TTC549 (cell line): ENCODE results near the gene SLCO4A1.
"Not testable (repeated sequence)": the region's sequence is repeated elsewhere in the genome, so short reads cannot be mapped to it uniquely, and the experiment has no call there.

ENCODE experiments used
- FAIRE-seq: peaks from 2 replicates; lab custom pipeline; 2012; peaks lifted over from hg19 to GRCh38; lab: Jason Lieb, UNC

The SLCO4A1 gene

DNA sequence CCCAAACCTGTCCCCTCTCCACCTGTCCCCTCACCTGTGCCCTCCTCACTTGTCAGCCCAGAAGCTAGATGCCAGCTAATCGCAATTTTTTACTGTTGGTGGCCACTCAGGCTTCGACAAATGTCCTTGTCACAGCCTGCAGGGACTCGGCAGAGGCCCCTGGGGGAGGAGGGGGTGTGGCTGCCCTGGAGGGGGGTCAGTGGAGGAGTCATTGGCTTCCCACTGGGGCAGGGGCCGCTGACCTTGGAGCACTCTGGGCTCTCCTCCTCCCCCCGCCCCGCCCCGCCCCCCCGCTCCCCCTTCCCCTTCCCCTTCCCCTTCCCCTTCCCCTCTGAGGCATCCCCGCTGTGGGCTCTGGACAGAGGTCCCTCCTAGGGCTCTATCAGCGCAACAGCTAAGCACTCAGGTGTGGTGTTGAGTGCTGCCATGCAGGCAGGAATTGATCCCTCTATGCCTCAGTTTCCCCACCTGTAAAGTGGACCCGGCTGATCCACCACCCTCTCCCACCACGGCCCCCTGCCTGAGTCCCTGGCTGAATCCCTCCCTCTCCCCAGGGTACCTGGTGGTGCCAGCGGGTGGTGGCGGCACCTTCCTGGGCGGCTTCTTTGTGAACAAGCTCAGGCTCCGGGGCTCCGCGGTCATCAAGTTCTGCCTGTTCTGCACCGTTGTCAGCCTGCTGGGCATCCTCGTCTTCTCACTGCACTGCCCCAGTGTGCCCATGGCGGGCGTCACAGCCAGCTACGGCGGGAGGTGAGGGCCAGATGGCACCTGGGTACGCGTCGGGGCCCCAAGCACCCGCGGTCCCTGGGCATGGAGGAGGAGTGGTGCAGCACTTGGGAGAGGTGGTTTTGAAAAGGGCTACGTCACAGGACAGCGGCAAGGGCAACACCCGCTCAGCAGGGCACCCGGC, 23.8 kb downstream of the SLCO4A1 start:
- FAIRE-seq, result no peak

- FAIRE-seq, result no peak
Observed at GRCh38 chr20:62666736-62667529, 24.6 kb downstream of the SLCO4A1 start.

DNA sequence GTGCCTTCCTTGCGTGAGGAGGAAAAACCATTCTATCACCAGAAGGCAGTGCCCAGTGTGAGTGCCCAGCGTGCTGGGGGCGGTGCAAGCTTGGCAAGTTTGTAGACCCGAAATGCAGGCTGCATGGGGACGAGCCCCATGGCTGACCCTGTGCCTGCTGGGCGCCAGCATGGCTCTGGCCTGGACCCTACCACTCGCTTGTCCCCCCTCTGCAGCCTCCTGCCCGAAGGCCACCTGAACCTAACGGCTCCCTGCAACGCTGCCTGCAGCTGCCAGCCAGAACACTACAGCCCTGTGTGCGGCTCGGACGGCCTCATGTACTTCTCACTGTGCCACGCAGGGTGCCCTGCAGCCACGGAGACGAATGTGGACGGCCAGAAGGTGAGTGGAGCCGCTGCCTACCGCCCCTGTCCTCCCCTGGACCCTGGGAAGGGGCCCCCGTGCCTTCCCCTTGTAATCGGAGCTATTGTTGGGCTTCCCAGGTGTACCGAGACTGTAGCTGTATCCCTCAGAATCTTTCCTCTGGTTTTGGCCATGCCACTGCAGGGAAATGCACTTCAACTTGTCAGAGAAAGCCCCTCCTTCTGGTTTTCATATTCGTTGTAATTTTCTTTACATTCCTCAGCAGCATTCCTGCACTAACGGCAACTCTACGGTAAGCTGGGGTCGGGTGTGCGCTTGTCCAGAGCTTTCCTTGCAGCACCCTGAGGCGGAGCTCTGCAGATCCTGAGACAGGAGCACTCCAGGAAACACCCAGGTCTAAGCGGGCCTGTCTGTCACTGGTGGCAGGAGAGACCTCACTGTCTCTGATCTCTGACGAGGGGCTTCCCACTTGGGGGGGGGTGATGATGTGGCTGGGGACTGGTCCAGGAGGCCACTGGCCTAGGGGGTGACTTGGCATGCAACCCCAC, 25.5 kb downstream of the SLCO4A1 start:
- no peak for FAIRE-seq

DNA sequence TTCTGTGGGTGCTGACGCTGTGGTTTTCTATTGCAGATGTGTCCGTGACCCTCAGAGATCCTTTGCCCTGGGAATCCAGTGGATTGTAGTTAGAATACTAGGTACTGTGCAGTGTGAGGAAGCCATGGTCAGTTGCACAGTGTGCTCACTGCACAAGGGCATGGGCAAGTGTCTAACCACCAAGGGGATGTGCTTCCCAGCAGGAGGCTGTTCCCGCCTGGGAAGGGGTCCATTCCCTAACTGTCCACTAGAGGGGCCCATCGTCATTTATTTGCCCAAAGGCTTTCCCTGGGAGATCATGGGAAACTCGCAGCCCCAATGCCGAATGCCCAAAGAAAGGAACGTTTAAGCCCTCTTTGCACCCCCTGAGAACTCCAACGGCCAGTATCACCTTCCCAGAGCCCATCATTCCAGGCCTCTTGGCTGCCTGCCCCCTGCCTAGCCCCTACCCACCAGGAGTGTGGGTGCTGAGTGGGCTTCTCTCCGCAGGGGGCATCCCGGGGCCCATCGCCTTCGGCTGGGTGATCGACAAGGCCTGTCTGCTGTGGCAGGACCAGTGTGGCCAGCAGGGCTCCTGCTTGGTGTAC, 26.2 kb downstream of the SLCO4A1 start:
- no peak for FAIRE-seq

GRCh38 chr20:62669249-62669648, 26.9 kb downstream of the SLCO4A1 start:
- FAIRE-seq, result no peak

DNA sequence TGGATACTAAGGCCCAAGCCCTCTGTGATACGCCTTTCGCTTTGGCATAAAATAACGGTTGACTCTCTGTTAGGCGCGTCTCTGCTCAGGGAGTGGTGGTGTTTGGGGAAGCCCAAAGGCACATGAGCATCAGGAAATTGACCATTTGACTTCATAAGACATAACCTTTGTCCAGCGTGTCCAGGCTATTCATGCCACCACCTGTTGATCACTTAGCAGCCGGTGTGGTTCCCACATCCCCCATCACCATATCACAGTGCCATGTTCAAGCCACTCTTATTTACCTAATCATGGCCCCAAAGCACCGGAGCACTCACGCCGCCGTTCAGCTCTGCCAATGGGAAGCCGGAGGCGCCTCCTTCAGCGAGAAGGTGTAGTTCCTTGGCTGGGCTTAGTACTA, 27.9 kb downstream of the SLCO4A1 start:
- FAIRE-seq, result no peak

GRCh38 chr20:62670998-62671397, 28.7 kb downstream of the SLCO4A1 start:
- no peak for FAIRE-seq

DNA sequence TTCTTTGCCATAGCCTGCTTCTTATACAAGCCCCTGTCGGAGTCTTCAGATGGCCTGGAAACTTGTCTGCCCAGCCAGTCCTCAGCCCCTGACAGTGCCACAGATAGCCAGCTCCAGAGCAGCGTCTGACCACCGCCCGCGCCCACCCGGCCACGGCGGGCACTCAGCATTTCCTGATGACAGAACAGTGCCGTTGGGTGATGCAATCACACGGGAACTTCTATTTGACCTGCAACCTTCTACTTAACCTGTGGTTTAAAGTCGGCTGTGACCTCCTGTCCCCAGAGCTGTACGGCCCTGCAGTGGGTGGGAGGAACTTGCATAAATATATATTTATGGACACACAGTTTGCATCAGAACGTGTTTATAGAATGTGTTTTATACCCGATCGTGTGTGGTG, 29.5 kb downstream of the SLCO4A1 start:
- FAIRE-seq, result no peak

GRCh38 chr20:62674370-62674769, 32.1 kb downstream of the SLCO4A1 start:
- no peak for FAIRE-seq

DNA sequence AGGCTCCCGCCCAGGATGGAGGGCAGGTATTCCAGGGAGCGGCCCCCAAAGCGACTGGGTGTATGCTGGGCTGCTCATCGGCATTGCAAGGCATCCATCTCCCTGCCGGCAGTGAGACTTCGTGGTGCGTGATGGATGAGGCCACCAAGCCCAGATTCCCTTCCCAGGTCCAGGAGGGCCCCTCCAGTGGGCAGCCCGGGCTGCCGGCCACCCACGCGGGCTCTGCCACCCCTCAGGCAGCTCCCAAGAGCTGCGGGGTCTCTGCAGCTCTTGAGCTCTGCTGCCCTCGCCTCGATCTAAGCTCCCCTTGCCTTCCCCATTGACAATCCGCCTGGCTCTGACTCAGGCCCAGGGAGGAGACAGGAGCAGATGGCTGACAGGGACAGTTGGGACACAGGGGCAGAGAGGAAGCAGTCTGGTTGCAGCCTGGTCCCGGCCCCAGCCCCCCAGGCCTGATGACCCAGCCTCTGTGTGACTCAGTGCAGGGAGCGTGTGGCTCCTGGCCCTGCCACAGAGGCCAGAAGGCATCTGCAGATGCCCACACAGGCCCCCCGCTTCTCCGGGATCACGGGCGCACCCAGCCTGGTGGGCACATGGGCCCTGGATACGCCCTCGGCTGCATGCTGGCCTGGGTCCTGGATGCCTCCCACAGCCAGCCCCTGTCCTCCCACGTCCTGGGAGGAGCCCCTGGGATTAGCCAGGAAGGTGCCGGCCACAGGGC, 33.0 kb downstream of the SLCO4A1 start:
- no peak for FAIRE-seq

DNA sequence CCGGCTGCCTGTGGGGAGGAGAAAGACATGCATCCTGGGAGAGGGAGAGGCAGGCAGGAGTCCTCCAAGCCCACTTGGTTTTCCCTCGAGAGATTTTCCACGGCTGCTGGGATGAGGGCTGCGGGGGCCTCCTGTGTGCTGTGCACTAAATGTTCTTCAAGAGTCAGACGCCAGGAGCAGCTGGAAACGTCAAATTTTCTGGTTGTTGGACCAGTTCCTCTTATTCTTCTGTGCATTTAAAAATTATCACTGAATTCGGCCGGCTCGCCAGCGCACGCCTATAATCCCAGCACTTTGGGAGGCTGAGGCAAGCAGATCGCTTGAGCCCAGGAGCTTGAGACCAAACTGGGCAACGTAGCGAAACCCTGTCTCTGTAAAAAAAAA, 33.6 kb downstream of the SLCO4A1 start:
- FAIRE-seq, result no peak

- no peak for FAIRE-seq
Observed at GRCh38 chr20:62676976-62677375, 34.7 kb downstream of the SLCO4A1 start.

DNA sequence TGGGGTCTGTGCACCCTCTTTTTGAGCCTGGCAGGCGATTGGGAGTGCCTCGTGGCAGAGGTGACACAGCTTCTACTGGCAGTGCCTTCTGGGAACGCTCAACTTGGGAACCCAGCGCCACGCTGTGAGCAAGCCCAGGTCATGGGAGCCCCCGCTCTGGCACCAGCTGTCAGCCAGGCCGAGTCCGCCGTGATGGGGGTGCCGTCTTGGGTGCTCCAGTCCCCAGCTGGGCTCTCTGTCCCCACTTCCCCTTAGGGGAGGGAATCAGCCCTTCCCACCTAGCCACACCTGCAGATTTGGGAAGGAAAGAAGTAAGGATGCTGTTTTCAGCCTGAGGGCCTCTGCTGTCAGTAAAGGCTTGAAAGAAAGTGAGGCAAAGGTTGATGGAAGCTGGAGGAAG, 35.4 kb downstream of the SLCO4A1 start:
- no peak for FAIRE-seq

DNA sequence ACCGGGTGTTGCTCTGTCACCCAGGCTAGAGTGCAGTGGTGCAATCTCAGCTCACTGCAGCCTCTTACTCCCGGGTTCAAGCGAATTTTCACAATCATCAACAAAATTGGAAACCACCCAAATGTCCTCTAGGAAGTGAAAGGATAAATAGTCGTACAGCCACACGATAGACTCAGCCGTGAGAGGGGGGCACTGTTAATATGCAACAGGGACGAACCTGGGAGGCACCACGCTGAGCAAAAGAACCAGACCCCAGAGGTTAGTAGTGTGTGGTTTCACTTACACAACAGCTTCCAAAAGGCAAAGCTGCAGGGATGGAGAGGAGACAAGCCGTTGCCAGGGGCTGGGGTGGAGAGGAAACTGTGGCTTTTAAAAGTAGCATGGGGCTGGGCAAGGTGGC, 36.2 kb downstream of the SLCO4A1 start:
- FAIRE-seq, result no peak

DNA sequence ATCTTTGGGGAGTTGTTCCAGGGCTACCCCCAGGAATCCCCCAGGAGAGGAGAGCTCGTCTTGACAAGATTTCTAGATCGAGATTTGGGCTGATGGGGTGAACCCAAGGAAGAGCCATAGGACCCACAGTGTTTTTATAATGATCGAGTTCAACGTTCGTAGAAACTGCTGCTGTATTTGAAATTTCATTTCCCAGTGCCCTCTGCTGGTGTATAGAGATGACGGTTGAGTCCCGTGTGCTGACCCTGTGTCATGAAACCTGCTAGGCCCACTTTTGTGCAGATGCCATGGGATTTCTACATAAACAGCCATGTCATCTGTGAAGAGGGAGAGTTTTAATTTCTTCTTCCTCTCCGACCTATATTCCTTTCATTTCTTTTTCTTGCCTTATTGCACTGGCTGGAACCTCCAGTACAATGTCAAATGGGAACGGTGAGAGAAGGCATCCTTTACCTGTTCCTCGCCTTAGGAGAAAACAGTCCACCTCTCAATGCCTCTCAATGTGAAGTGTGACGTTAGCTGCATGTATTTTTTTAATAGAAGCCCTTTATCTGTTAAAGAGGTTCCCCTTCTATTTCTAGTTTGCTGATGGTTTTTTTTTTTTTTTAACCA, 37.8 kb downstream of the SLCO4A1 start:
- no peak for FAIRE-seq

GRCh38 chr20:62682912-62683517, 40.7 kb downstream of the SLCO4A1 start:
- FAIRE-seq, result no peak

DNA sequence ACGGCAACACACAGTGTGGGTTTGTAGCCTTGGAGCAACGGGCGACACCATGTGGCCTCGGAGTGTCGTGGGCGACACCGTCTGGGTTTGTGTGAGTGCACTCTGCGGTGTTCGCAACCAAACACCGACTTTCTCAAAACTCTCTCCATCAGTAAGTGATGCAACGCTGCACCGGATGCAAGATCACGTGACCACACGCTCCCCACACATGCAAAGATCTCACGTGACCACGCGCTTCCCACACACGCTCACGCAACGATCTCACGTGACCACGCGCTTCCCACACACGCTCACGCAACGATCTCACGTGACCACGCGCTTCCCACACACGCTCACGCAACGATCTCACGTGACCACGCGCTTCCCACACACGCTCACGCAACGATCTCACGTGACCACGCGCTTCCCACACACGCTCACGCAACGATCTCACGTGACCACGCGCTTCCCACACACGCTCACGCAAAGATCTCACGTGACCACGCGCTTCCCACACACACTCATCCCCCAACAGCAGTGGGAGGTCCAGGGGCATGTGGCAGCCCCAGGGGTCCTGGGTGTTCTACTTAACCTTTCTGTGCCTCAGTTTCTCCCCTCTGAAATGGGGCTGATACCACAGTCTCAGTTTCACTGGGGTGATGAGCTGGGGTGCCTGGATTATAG, 41.5 kb downstream of the SLCO4A1 start:
- not testable (repeated sequence) for FAIRE-seq

- FAIRE-seq, result no peak
Observed at GRCh38 chr20:62684981-62685380, 42.7 kb downstream of the SLCO4A1 start.

GRCh38 chr20:62685781-62686555, 43.7 kb downstream of the SLCO4A1 start:
- FAIRE-seq, result no peak
